HepG2 (cell line): ENCODE data around the gene TNKS1BP1. TPM values are rescaled to one million over a fixed set of nuclear protein-coding genes. Genes with fewer than 3 reads are reported as not detected.
A peak's percentile ranks its signal among the peaks of the same experiment; 100 is the strongest.

Source experiments
- CEBPB ChIP-seq: IDR thresholded peaks from 2 replicates; pipeline ENCODE4 v1.6.1; 2011; ENCODE audit warnings: low read depth, low read length, improper control_type of control experiment, borderline replicate concordance
- HMG20B ChIP-seq: conservative IDR thresholded peaks from 2 replicates; pipeline ENCODE4 v1.6.1; 2016; ENCODE audit warnings: missing genetic modification reagents, missing compliant biosample characterization
- MAX ChIP-seq: IDR thresholded peaks from 2 replicates; pipeline ENCODE4 v1.6.1; 2012; ENCODE audit warnings: inconsistent platforms
- MBNL3 ChIP-seq: fragments of 250-450 bp; sonication (Bioruptor Pico); conservative IDR thresholded peaks from 2 replicates; pipeline ENCODE4 v1.8.0; 2022; ENCODE audit warnings: mild to moderate bottlenecking, inconsistent platforms
- PPARG ChIP-seq: conservative IDR thresholded peaks from 2 replicates; pipeline ENCODE4 v1.6.1; 2016; ENCODE audit warnings: missing biosample characterization, missing genetic modification reagents
- REL ChIP-seq: sonication (generic); formaldehyde crosslinking; conservative IDR thresholded peaks from 2 replicates; pipeline ENCODE4 v1.8.0; 2022; ENCODE audit warnings: mild to moderate bottlenecking, missing genetic modification reagents, moderate library complexity
- SIN3A ChIP-seq: IDR thresholded peaks from 2 replicates; pipeline ENCODE4 v1.6.1; 2011; ENCODE audit warnings: low read depth, mild to moderate bottlenecking, control low read depth, low read length, borderline replicate concordance
- SMARCE1 ChIP-seq: fragments of 450-650 bp; IDR thresholded peaks from 2 replicates; pipeline ENCODE4 v1.6.1; 2017; ENCODE audit warnings: borderline replicate concordance
- SRSF9 ChIP-seq: fragments of 200-400 bp; formaldehyde crosslinking; IDR thresholded peaks from 2 replicates; pipeline ENCODE4 v1.6.1; 2018; ENCODE audit warnings: borderline replicate concordance, mild to moderate bottlenecking, low read depth, low read length; ENCODE audit not compliant: insufficient read depth, poor library complexity, severe bottlenecking
- ZFP91 ChIP-seq: sonication (generic); formaldehyde crosslinking; IDR thresholded peaks from 2 replicates; pipeline ENCODE4 v1.9.0; 2022; ENCODE audit warnings: missing genetic modification reagents, mild to moderate bottlenecking, borderline replicate concordance
- ZNF230 ChIP-seq: sonication (generic); formaldehyde crosslinking; IDR thresholded peaks from 2 replicates; pipeline ENCODE4 v1.4.0; 2020; ENCODE audit warnings: mild to moderate bottlenecking, missing genetic modification reagents
- ZNF264 ChIP-seq: sonication (generic); formaldehyde crosslinking; IDR thresholded peaks from 2 replicates; pipeline ENCODE4 v1.4.0; 2020; ENCODE audit warnings: missing genetic modification reagents
- ZNF280B ChIP-seq: sonication (generic); formaldehyde crosslinking; IDR thresholded peaks from 2 replicates; pipeline ENCODE4 v1.5.0; 2020; ENCODE audit warnings: missing genetic modification reagents, mild to moderate bottlenecking, borderline replicate concordance
- ZNF546 ChIP-seq: sonication (generic); formaldehyde crosslinking; conservative IDR thresholded peaks from 2 replicates; pipeline ENCODE4 v1.8.1; 2023; ENCODE audit warnings: mild to moderate bottlenecking, missing genetic modification reagents
- ZNF589 ChIP-seq: sonication (generic); formaldehyde crosslinking; conservative IDR thresholded peaks from 2 replicates; pipeline ENCODE4 v1.8.0; 2022; ENCODE audit warnings: mild to moderate bottlenecking, moderate library complexity, missing genetic modification reagents
- ZNF598 ChIP-seq: sonication (generic); formaldehyde crosslinking; IDR thresholded peaks from 2 replicates; pipeline ENCODE4 v1.5.1; 2020; ENCODE audit warnings: mild to moderate bottlenecking, missing genetic modification reagents, borderline replicate concordance
- ZNF720 ChIP-seq: sonication (generic); formaldehyde crosslinking; IDR thresholded peaks from 2 replicates; pipeline ENCODE4 v1.4.0; 2020; ENCODE audit warnings: missing genetic modification reagents
- ZNF777 ChIP-seq: sonication (generic); formaldehyde crosslinking; IDR thresholded peaks from 2 replicates; pipeline ENCODE4 v1.4.0; 2020; ENCODE audit warnings: missing genetic modification reagents
- ZSCAN9 ChIP-seq: IDR thresholded peaks from 2 replicates; pipeline ENCODE4 v1.6.1; 2016; ENCODE audit warnings: borderline replicate concordance
- polyA plus RNA-seq, 8 experiments: library from polyadenylated mRNA; depleted of rRNA in 3 of 8; stranded (reverse) in 7 of 8; unstranded in 1 of 8; fragments of >200 nt; fragmentation: Illumina TruSeq in 4 of 8; extraction: Trizol in 4 of 8; gene quantifications; 2 replicates each; pipeline versions ENCODE4 v1.2.1 to v1.2.3, GENCODE V29; 2011 to 2016; ENCODE audit warnings: low read depth in 4 of 8, missing spikeins in 1 of 8, mixed read lengths in 1 of 8; ENCODE audit not compliant: insufficient read depth in 1 of 8
- total RNA-seq, 5 experiments: library from RNA; depleted of rRNA; stranded (reverse); fragments of >200 nt; fragmentation: Illumina TruSeq; extraction: Trizol; gene quantifications; 2 replicates each; pipeline ENCODE4 v1.2.3, GENCODE V29; 2016; ENCODE audit warnings: low read depth in 1 of 5

The TNKS1BP1 gene
- total and polyA plus RNA-seq, 2 of the 13 experiments (the other 11 are each of a cell fraction or from before 2014, with no cell fraction given): 13.7 to 15.0 TPM

- TF ChIP-seq SRSF9: no peak
- peak; percentile 92 for TF ChIP-seq CEBPB
- no peak for TF ChIP-seq ZNF589
- no peak for TF ChIP-seq ZNF546 (CRISPR knock-in tag)
- no peak for TF ChIP-seq ZNF777 (CRISPR knock-in tag)
- peak; percentile 42; the same call in 1 of the 2 replicates for TF ChIP-seq MAX
- no peak for TF ChIP-seq ZNF720
- no peak; the same call in 1 of the 2 replicates for TF ChIP-seq ZFP91 (CRISPR knock-in tag)
- no peak for TF ChIP-seq SIN3A
- no peak for TF ChIP-seq MBNL3 (CRISPR knock-in tag)
- no peak for TF ChIP-seq HMG20B (CRISPR knock-in tag)
- no peak for TF ChIP-seq REL (CRISPR knock-in tag)
- no peak for TF ChIP-seq ZNF230 (CRISPR knock-in tag)
- no peak for TF ChIP-seq ZNF280B (CRISPR knock-in tag)
- no peak for TF ChIP-seq ZSCAN9
- TF ChIP-seq ZNF264: no peak
- no peak for TF ChIP-seq PPARG (CRISPR knock-in tag)
- no peak for TF ChIP-seq SMARCE1
- no peak for TF ChIP-seq ZNF598 (CRISPR knock-in tag)
Measured at GRCh38 chr11:57310630-57311086, 14.1 kb downstream of the TNKS1BP1 start (continued).
